Measurements from ENCODE around the gene DIP2B. TPM values are rescaled to one million over a fixed set of nuclear protein-coding genes. Genes with fewer than 3 reads are reported as not detected.

DIP2B gene
- total and polyA plus RNA-seq, 2 experiments from 2014 or later, result 5.6 to 17.9 TPM

DNA sequence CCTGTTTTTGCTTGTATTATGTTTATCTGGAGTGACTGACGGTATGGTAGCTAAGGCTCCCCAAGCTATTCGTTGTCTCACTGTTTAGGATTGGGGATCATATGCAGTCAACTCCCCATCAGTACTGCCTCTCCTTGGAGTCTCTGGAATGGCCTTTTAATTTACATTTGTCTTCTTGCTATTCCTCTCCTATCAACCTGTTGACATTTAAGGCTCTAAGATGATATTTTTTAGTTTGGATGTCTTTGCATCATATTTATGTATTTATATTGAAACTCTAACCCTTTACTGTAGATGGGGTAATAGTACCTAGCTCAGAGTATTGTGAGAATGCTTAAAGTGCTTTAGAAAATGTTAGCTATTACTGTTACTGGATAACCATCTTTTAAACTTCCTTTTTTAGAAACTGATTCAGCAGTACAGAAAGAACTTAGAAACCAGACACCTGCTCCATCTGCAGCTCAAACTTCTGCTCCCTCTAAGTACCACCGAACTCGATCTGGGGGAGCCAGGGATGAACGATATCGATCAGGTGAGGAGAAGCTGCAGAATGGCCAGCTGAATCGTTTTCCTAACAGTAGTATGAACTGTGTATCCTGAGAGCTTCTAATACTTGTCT, 135.6 kb downstream of the DIP2B start:
- WGBS, 2 experiments (ENCODE audit: low coverage in 1 of 2, low lambda C conversion rate in 2 of 2, missing lambda C conversion rate in 2 of 2), result 89% methylated on average over 7 of the region's 7 CpGs
- Histone ChIP-seq H3K4me1 (ENCODE audit: insufficient read depth) (peaks cover 11% of the 10 kb centered on the region), H3K79me2 (ENCODE audit: insufficient read depth) (peaks cover 48% of the 10 kb centered on the region)

DNA sequence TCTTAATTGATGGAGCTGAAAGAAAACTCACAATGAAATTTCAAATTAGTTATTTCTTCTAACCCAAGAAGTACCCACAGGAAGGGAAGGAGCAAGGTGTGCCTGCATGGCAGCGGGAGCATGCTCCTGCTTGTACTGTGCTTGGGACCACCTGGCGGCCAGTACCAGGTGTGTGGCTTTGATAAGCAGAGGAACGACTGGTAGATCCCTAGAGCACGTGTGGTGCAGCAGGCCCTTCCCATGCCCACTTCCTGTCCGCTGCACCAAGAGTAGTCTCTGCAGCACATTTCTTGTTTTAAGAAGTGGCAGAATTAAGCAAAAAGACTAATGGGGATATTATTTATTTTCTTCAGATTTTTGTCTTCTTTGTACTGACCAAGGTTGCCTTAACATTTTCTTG, 136.8 kb downstream of the DIP2B start:
- Histone ChIP-seq H2AFZ (no peak overlapping the region), H3K9me3 (ENCODE audit: low read depth) (no peaks in the 10 kb centered on the region), H3K36me3 (ENCODE audit: low read depth) (no peaks in the 10 kb centered on the region), H3K27ac (no peak overlapping the region), H3F3A (ENCODE audit: insufficient read depth) (0 out of 2 replicates have a peak, but pooled peaks cover 5% of the 10 kb centered on the region), H3K27me3 (replicated peaks; ENCODE audit: insufficient read depth) (no peaks in the 10 kb centered on the region), H3K9ac (no peak overlapping the region), H3K4me3 (no peak overlapping the region), H3K4me2 (ENCODE audit: unreplicated experiment) (no peak overlapping the region), H3K4me1 (ENCODE audit: insufficient read depth) (peaks cover 11% of the 10 kb centered on the region), H3K79me2 (ENCODE audit: insufficient read depth) (peaks cover 37% of the 10 kb centered on the region), H4K20me1 (ENCODE audit: insufficient read depth) (no peaks in the 10 kb centered on the region), H3K9me2 (ENCODE audit: insufficient read depth) (no peaks in the 10 kb centered on the region)
- 71 to 80% methylated on average over 5 of the region's 5 CpGs for WGBS, 2 experiments (ENCODE audit: low coverage in 1 of 2, low lambda C conversion rate in 2 of 2, missing lambda C conversion rate in 2 of 2)
- TF ChIP-seq EZH2phosphoT487 (IDR thresholded peaks at IDR 0.05; ENCODE audit: insufficient read depth, low read depth) (no peak), EZH2 (IDR thresholded peaks at IDR 0.05; ENCODE audit: insufficient read depth, poor library complexity, severe bottlenecking) (no peak)
- no peak for DNase-seq
- in situ Hi-C loops (cut with MboI), result no loop called here

More for the DNA sequence above, 135.6 kb downstream of the DIP2B start:
- no peak for DNase-seq
- TF ChIP-seq EZH2phosphoT487 (IDR thresholded peaks at IDR 0.05; ENCODE audit: insufficient read depth, low read depth) (no peak), EZH2 (IDR thresholded peaks at IDR 0.05; ENCODE audit: insufficient read depth, poor library complexity, severe bottlenecking) (no peak)
- Histone ChIP-seq H3K4me2 (ENCODE audit: unreplicated experiment) (no peak overlapping the region), H3K27me3 (replicated peaks; ENCODE audit: insufficient read depth) (no peaks in the 10 kb centered on the region), H3K9ac (no peak overlapping the region), H2AFZ (no peak overlapping the region), H3K36me3 (ENCODE audit: low read depth) (no peaks in the 10 kb centered on the region), H3F3A (ENCODE audit: insufficient read depth) (0 out of 2 replicates have a peak, but pooled peaks cover 5% of the 10 kb centered on the region), H3K9me3 (ENCODE audit: low read depth) (no peaks in the 10 kb centered on the region), H4K20me1 (ENCODE audit: insufficient read depth) (no peaks in the 10 kb centered on the region), H3K27ac (no peak overlapping the region), H3K4me3 (no peak overlapping the region), H3K9me2 (ENCODE audit: insufficient read depth) (no peaks in the 10 kb centered on the region)
- in situ Hi-C loops (cut with MboI), result no loop called here

GRCh38 chr12:50642035-50642451, 137.3 kb downstream of the DIP2B start:
- H2AFZ ChIP-seq, result no peak overlapping the region
- WGBS, 2 experiments (ENCODE audit: low coverage in 1 of 2, low lambda C conversion rate in 2 of 2, missing lambda C conversion rate in 2 of 2), result 63 to 70% methylated on average over 1 of the region's 1 CpG
- H3K79me2 ChIP-seq (ENCODE audit: insufficient read depth), result peaks cover 37% of the 10 kb centered on the region
- H3K4me2 ChIP-seq (ENCODE audit: unreplicated experiment), result no peak overlapping the region
- no peaks in the 10 kb centered on the region for H3K9me2 ChIP-seq (ENCODE audit: insufficient read depth)
- H3K36me3 ChIP-seq (ENCODE audit: low read depth), result no peaks in the 10 kb centered on the region
- no peak overlapping the region for H3K4me3 ChIP-seq
- no peaks in the 10 kb centered on the region for H4K20me1 ChIP-seq (ENCODE audit: insufficient read depth)
- no peak overlapping the region for H3K9ac ChIP-seq
- H3K4me1 ChIP-seq (ENCODE audit: insufficient read depth), result peaks cover 14% of the 10 kb centered on the region
- H3F3A ChIP-seq (ENCODE audit: insufficient read depth), result 0 out of 2 replicates have a peak, but pooled peaks cover 5% of the 10 kb centered on the region
- DNase-seq, result peak; percentile 48
- no peak overlapping the region for H3K27ac ChIP-seq
- TF ChIP-seq EZH2 (IDR thresholded peaks at IDR 0.05; ENCODE audit: insufficient read depth, poor library complexity, severe bottlenecking), result no peak
- TF ChIP-seq EZH2phosphoT487 (IDR thresholded peaks at IDR 0.05; ENCODE audit: insufficient read depth, low read depth), result no peak
- no peaks in the 10 kb centered on the region for H3K27me3 ChIP-seq (replicated peaks; ENCODE audit: insufficient read depth)
- in situ Hi-C loops (cut with MboI), result no loop called here
- H3K9me3 ChIP-seq (ENCODE audit: low read depth), result no peaks in the 10 kb centered on the region

DNA sequence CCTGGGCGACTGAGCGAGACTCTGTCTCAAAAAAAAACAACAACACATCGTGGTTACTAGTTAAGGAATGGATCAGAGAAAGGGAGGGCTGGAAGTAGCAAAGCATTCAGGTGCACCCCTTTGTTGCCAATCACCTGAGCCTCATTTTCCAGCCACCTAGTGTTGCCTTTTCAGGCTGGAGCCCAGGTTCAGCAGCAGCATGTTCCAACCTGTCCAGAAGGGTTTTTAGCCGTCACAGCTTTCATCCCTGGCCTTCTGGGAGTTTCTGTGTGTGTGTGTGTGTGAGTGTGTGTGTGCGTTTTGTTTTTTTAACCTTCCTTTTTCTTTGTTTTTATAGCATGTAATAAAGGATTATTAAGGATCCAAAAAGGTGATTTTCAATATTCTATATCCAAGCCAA, 138.0 kb downstream of the DIP2B start:
- Histone ChIP-seq H3K4me3 (no peak overlapping the region), H3K27ac (no peak overlapping the region), H3K9ac (no peak overlapping the region), H4K20me1 (ENCODE audit: insufficient read depth) (no peaks in the 10 kb centered on the region), H3K9me3 (ENCODE audit: low read depth) (no peaks in the 10 kb centered on the region), H3K79me2 (ENCODE audit: insufficient read depth) (peaks cover 32% of the 10 kb centered on the region), H3K4me1 (ENCODE audit: insufficient read depth) (peaks cover 15% of the 10 kb centered on the region), H3F3A (ENCODE audit: insufficient read depth) (0 out of 2 replicates have a peak, but pooled peaks cover 5% of the 10 kb centered on the region), H2AFZ (no peak overlapping the region), H3K9me2 (ENCODE audit: insufficient read depth) (no peaks in the 10 kb centered on the region), H3K27me3 (replicated peaks; ENCODE audit: insufficient read depth) (no peaks in the 10 kb centered on the region), H3K4me2 (ENCODE audit: unreplicated experiment) (no peak overlapping the region), H3K36me3 (ENCODE audit: low read depth) (no peaks in the 10 kb centered on the region)
- DNase-seq, result no peak
- no peak for TF ChIP-seq EZH2 (IDR thresholded peaks at IDR 0.05; ENCODE audit: insufficient read depth, poor library complexity, severe bottlenecking)
- TF ChIP-seq EZH2phosphoT487 (IDR thresholded peaks at IDR 0.05; ENCODE audit: insufficient read depth, low read depth), result no peak
- WGBS, 2 experiments (ENCODE audit: low coverage in 1 of 2, low lambda C conversion rate in 2 of 2, missing lambda C conversion rate in 2 of 2), result 95 to 98% methylated on average over 5 of the region's 5 CpGs
- in situ Hi-C loops (cut with MboI), result no loop called here

Measured in GM23248 (cell line).